HG03280 (cell line): ENCODE measurements around the gene CSMD2.

Experiments used
- ATAC-seq: cut with Tn5 transposase; IDR thresholded peaks from one replicate; pipeline ENCODE4 v1.9.1; 2021; ENCODE audit warnings: mild to moderate bottlenecking, moderate library complexity; ENCODE audit not compliant: unreplicated experiment

The CSMD2 gene

DNA sequence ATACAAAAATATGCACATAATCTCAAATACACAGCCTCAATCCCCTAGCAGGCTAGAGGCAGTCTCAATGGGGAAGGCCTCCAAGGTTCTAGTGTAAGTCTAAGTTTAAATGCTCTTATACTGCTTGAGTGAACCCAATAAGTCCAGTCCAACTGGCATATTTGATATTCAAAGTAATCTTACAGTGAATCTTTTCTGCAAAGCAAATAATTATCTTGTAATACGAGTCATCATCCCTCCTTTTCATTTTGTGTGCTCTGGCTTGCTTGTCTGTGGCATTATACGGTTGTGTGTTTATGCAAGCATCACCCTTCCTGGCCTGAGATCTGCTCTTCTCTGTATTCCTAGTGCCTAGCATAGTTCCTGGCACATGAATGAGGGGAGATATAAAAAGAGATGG lies 468.1 kb downstream of the CSMD2 start:
- no peak for ATAC-seq

DNA sequence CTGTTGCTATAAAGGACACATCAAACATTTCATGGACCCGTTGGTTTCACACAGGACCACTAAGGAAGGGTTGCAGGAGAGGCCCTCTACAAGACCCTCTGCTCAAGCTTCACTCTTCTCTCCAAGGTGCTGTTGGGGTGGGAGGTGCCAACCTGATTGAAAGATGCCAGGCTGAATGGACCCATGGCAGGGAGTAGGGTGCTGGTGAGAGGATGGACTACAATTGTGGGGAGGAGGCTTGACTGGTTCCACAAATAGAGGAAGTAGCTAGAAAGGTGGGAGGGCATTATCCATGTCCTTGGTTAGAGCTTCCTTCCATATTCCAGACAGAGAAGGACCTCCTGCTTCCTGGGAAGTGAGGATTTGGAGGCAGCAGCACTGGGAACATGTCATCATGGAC lies 468.7 kb downstream of the CSMD2 start:
- ATAC-seq, result no peak

DNA sequence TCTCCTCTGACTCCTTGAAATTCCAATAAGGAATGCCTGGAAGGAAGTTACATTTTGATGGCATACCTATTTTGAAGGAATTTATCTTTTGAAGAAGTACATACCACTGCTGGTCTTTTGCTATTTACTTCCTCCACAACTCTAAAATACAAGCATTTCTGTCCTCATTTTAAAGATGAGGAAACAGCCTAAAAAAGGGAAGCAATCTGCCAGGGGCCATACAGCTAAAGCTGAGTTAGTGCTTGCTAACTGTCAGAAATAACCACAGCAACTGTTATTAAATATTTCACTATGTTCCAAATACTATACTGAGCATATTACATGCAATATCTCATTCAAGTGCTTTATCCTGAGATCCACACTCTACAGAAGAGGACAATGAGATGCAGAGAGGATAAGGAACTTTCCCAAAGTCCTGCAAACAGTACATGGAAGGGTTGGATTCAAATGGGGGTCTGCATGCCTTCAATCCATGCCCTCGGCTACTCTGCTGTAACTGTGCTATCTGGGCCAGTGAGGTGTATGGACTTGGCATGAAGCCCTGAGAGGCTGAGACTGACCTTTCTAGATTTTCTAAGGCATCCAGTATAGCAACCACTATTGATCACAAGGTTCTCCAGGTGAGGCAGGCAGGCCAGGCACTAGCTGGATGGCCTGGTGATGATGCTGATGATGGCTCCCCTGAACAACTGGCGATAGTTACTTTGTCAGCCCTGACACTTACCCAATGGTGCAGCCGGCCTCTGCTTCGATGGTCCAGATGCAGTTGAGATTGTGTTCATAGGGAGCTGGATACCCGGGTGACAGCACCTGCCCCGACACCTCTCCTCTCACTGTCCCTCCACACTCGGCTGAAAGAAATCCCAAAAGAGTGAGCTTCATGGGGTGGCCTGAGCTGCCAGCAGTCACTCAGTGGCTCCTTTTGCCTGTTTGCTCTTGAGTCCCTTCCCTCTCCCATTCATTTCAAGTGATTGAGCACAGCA lies 472.5 kb downstream of the CSMD2 start:
- no peak for ATAC-seq

DNA sequence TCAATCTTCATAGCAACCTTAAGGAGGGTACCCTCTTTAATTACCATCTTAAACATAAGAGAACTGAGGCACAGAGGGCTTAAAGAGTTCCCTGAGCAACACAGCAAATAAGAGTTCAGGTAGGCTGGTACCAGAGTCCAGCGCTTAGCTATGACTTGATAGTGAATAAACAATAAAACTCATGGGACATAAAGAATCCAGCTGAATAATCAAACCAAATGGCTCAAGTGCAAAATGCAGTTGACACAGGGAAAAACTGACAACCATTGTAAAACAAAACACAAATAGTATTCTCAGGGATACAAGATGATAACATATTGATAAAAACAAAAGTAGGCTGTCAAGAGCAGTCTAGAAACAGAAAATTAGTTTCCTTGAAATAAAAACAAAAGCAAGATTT lies 478.0 kb downstream of the CSMD2 start:
- ATAC-seq, result no peak

DNA sequence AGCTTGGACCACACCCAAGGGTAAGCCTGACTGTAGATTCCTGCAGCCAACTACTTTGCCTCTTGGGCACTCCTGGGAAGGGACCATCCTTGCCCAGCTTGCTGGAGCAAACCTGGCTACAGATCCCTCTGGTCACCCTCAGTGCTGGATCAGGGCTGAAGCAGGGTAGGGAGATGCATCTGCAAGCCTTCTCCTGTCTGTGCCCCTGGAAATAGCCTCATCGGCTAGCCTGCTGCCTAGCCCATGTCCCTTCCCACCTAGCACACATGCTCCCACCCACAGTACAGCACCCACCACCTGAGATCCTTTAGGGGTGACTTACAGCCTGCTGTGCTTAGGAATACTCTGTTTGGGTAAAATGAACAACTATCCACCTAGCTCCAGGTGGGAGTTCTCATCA lies 478.5 kb downstream of the CSMD2 start:
- no peak for ATAC-seq

DNA sequence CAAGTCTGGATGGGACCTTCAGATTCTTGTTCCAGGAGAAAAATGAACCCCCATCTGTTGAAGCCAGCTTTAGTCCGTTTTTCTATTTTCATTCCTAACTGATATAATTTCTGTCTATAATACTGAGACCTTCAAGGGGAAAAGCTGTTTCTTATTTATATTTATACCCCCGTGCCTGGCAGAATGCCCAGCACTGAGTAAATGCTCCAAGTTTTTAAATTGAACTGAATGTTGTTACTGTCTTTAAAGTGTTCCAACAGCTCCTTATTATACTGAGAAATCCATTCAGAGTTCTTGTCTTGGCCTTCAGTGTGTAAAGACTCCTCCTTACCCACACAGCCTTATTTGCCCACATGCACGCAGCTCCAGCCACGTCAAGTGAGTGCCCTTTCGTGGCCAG lies 479.8 kb downstream of the CSMD2 start:
- ATAC-seq, result no peak

DNA sequence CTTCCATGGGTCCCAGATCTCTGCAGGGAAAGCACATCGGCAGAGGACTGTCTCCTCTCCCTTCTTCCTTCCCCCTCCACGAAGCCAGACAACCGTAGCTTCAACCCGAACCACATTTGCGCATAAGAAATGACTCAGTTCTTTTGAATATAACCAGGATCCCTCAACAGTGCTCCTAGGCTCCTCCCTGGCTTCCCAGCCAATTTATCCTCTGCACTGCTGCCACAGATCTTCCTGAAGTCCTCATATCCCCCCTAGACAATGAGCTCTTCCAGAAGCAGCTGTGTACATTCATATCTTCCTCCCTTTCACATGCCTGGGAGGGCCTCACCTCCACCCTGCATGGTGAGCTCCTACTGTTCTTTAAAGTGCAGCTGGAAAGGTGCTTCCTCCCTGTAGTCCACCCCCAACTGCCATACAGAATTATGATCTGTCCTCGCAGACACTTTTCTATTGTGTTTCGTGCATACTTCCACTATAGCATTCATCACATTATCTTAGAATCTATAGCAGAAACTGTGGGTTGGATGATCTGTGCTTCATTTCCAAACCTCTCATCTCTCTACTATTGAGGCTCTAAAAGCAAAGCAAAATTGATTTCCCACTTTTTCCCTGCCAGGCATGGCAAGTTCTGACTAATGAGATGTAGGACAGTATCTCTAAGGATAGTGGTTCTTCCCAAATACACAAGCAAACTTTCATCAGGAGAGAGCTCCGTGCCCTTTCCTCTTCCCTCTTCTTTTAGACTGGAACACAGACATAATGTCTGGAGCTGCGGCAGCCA lies 480.4 kb downstream of the CSMD2 start:
- no peak for ATAC-seq

DNA sequence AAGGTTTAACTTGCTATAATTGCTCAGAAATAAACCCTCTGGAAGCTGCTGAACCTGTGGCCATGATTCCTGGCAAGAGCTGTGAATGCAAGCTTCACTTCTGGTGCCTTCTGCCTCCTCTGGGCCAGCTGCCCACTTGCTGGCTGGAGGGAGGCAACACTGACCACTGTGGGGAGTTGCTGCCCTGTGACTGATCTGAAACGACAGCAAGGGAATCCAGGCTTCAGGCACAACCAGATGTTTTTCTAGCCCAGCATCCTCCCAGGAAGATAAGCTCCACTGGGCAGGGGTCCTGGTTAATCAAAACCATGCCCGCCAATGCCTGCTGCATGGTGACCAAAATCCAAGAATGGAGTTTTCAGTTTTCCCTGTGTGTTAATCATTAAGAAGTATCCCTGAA lies 481.1 kb downstream of the CSMD2 start:
- no peak for ATAC-seq

DNA sequence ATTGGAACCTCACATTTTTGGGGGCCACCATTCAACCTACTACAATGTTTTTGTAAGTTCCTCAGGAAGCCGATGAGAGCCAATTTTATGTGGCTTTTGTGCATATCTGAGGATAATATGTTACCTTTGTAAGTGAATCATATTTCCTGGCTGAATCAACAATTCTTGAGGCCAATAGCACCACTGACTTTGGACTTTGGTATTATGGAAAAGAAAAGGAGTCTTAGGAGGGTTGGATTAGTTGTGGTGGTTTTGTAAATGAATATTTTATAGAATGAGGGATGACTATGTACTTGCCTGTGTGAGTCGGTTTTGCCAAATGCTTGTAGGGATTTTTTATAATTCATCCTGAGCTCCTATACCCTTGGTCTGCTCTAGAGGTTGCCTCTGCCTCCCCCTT lies 482.7 kb downstream of the CSMD2 start:
- ATAC-seq, result no peak

DNA sequence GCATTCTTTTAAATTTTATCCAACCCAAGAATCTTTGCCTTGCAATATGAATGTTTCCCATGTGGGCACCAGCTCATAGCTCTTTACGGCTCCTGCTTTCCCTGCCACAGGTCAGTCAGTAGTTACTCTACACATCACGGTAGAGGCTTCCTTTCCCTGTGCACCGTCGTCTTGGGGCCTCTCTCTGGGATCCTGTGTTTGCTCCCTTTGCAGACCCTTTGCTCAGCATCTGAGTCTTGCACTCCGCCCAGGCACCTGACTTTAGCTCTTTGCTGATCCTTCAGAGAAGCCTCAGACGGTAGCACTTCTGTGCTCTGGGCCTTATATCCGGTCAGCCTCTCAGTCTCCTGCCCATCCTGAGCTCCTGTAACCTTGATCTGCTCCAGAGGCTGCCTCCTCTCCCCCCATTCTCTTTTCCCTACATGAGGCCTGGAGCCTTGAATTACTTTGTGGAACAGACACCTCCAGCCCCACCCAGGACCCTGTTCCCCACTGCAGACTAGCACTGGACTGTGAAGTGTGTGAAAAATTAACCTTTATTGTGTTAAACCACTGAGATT lies 484.7 kb downstream of the CSMD2 start:
- no peak for ATAC-seq

DNA sequence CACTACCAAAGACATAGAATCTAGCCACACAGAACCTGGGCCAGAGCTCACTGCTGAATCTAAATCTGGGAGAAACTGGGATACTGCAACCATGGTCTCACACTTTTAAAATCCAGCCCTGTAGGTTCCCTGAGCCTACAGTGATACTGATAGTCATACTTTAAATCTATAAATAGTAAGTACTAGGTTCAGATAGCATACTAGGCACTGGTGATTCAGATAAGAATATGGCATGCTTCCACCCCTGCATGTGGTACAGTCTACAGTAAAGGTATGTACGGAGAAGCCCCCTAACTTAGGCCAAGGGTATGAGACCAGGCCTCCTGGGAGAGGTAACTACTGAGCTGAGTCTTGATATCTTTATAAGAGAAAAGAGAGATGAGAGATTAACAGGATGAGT lies 494.5 kb downstream of the CSMD2 start:
- no peak for ATAC-seq

DNA sequence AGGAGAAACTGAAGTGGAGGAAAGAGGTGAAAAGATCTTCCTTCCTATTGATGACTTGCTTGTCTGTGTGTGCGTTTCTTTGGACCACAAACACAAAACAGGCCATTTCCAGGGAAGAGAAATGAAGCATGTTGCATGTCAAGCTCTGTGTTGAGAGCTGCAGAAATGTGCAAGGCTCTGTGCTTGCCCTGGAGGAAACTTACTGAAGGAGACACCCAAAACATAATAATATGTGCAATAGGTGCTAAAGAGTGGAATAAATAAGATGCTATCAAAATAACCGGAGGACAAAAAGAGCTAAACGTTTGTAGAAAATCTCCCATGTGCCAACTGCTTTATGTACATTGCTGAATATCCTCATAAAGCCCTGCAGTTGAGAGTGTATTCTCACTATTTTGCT lies 496.3 kb downstream of the CSMD2 start:
- ATAC-seq, result no peak

DNA sequence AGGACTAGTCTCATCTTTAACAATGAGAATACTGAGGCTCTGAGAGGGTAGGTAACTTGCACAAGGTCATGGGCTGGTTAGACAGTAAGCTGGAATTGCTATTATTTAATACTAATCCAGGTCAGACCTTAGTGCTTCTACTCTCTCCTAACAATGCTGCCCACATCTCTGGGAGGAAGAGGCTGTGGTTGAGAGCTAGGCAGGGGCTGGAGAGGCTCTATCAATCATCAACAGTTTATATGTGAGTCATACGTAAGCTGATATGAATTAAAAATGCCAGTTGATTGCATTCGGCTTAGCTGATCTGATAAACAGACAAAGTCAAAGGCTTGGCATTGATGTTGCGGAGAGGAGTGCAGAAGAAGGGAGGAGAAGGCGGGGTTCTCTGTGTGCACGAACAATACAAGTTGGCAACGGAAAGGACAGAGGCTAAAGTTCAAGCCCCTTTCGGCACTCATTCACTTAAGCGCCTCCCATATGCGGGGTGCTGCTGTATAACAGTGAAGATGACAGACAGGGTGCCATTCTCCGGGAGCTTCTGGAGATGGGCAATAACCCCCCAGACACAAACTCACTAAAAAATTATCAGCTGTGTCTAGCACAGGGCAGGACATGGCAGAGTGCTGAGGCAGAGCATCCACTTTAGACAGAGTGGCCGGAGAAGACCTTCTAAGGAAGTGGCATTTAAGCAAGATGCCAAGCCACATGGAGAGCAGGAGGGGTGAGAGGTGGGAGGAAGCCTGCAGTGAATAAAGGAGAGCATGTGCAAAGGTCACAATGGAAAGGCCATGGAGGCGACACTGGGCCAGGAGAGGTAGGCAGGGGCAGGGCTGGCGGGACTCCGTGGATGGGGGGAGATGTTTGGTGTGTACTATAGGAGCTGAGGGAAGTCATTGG lies 497.4 kb downstream of the CSMD2 start:
- ATAC-seq, result no peak

DNA sequence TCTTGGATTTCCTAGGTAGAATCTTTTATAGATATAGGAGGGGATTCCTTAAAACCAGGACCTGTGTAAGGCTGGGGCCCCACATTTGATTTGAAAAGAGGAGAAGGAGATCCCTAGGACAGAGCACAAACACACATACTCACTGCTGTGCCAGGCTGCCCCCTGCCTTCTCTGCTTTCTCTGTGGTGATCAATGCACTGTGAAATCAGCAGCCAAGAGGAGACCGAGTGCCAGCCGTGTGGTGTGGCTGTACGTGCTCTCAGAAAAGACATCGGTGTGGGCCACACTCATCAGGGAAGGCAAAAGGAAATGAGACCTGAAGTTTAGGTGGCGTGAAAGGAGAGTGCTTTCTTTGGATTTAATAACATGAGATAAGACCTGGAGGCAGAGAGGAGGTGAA lies 498.4 kb downstream of the CSMD2 start:
- ATAC-seq, result no peak

DNA sequence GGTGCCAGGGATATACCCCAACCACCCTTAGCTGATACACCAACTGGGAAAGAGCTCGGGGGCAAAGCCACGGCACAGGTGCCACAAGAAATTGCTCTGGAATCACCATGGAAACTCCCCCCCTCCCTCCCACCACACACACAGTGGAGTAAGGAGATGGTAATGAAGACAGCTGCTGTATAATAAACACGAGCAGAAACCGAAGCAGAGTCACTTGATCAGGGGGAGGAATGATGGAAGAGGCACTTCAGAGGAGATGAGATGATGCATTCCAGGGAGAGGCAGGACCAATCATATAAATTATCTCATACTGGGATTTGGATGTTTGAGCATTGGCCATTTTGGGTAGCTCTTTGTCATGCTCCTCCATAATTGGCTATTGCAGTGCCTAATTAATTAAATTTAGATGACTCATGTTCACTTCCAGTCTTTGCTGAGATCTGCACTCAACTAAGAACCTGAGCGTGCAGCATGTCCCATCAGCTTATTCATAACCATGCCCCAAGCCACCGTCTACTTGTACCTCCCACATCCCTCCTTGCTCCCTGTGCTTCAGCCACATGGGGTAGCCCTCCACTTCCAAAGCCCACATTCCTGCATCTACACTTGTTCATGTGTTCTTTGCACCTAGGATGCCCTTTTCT lies 503.1 kb downstream of the CSMD2 start:
- no peak for ATAC-seq

DNA sequence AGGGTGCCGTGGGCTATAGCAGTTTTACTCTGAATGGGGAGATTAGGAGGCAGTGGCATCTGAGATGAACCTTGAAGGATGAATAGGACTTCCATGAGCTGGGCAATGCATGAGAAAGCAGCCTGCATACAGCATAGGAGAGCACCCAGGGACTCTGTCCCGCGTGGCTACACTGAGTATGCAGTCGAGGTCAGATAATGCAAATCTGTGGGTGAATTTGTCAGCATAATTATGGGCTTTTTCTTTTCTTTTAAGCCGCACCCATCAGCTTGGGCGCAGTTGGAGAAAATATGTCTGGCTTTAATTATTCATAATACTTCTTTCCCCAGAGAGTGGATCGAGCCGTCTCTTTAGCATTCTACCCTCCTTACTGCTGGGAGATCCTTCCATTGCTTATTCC lies 504.1 kb downstream of the CSMD2 start:
- no peak for ATAC-seq

DNA sequence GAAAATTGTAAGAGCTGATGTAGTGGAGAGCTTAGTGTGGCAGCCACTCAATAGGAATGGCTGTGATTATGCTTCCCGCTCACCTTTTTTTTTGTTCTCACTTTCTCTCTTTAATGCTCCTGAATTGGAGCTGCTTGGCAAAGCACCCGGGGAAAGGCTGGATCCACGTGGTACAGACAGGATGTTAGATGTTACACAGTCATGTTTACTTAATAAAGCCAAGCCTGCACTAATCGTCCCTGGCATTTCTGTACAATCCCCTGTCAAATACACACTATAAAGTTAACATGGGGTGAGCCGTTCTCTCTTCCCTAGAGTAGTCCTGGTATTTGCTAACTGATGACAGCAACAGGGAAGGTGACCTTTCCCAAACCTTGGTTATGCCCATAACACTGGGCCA lies 504.8 kb downstream of the CSMD2 start:
- no peak for ATAC-seq

DNA sequence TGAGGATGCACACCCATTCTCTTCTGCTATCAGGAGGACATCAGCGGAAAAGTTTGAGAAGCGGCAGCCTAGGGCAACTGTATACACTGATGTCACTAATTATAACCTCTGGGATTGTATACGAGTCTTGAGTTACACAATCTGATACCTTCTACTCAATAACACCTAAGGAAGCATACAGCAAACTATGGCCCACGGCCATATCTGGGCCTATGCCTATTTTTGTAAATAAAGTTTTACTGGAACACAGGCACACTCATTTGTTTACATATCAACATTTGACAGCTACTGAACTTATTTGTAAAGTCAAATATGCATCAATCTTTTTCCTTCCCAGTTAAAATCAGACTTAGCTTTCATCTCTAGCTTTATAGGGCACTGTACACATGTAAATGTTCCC lies 505.4 kb downstream of the CSMD2 start:
- ATAC-seq, result no peak

DNA sequence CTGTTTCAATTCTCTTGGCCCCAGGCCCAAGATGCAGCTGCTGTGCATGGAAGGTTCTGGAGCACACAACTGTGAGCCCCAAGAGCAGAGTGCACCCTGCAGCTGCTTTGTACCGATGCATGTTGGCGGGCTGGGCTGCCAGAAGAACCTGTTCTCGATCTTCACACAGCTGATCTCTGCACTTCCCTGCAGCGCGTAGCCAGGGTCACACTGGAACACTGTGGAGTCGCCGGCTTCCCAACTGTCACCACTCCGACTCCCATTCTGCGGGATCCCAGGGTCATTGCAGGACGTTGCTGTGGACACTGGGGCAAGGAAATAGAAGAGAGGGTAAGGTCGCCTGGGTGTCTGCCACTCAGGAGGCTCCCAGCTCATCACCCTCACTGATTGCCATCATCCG lies 507.2 kb downstream of the CSMD2 start:
- ATAC-seq, result no peak

DNA sequence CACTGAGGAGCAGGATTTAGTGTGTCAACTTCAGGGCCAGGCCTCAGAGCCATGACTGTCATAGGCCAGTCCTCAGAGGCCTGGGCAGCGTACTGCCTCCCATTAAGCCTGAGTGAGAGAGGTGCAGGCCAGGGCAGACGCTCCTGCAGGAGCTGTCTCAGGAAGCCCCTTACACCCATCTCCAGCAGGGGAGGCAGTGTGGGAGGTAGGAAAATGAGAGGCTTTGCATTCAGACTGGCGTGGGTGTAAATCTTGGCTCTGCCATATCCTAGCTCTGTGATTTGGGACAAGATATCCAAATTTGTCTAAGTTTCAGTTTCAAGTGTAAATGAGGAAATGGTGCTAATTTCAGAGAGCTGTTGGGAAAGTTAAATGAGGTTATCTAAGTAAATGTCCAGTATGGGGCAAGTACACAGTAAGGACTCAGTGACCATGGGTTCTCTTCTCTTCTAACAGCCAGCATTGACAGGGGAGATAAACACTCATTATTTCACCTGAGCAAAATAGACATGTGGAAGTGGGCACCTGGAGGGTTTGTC lies 508.5 kb downstream of the CSMD2 start:
- no peak for ATAC-seq
